Measurements from ENCODE around the gene NANOG. TPM values are rescaled to one million over a fixed set of nuclear protein-coding genes. Genes with fewer than 3 reads are reported as not detected.

NANOG gene
- total RNA-seq, 1 donor from 2014 or later, result 0.74 TPM

Other genes starting within 250 kb of the NANOG start
- gene APOBEC1, start 123.5 kb upstream of the NANOG start, total RNA-seq, result not detected in 2 replicates
- gene GDF3, start 93.6 kb upstream of the NANOG start, total RNA-seq, result not detected in 2 replicates
- gene DPPA3, start 78.0 kb upstream of the NANOG start, total RNA-seq, result not detected in 2 replicates
- gene CLEC4C, start 42.0 kb upstream of the NANOG start, total RNA-seq, result not detected in 2 replicates
- not detected in 2 replicates for gene NANOGNB, start 24.2 kb upstream of the NANOG start, total RNA-seq
- gene SLC2A14, start 83.5 kb downstream of the NANOG start, total RNA-seq, result 14.5 and 18.6 TPM in 2 replicates
- gene SLC2A3, start 146.8 kb downstream of the NANOG start, total RNA-seq, result 21.7 and 34.8 TPM in 2 replicates
- gene FOXJ2, start 243.3 kb downstream of the NANOG start, total RNA-seq, result 20.0 and 20.8 TPM in 2 replicates